C4-2B (cell line): Measurements from ENCODE around the gene RGS7.
"Not testable (repeated sequence)": the region's sequence is repeated elsewhere in the genome, so short reads cannot be mapped to it uniquely, and the experiment has no call there.

Experiments used
- ZFX ChIP-seq: fragments of 450-650 bp; IDR thresholded peaks from 2 replicates; pipeline ENCODE4 v1.6.1; 2017
- TF ChIP-seq, protein P1 (sequence below): fragments of 450-650 bp; conservative IDR thresholded peaks from 2 replicates; pipeline ENCODE4 v1.5.1; 2017; ENCODE audit warnings: mild to moderate bottlenecking

DNA sequence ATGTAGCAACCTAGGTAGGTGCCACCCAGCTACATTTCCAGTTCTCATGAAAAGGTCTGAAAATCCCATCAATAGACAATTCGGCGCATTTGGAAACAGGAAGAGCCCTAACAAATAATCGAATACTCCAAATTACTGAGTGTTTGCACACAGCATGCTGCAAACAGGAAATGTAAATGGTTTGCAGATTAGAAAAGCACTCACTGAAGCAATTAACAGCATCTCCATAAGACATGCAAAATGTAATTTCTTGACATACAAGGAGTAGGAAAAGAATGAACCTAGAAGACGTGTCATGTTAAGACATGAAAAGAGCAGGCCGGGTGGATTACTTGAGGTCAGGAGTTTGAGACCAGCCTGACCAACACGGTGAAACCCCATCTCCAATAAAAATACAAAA, 598.2 kb downstream of the RGS7 start:
- TF ChIP-seq, protein P1, sequence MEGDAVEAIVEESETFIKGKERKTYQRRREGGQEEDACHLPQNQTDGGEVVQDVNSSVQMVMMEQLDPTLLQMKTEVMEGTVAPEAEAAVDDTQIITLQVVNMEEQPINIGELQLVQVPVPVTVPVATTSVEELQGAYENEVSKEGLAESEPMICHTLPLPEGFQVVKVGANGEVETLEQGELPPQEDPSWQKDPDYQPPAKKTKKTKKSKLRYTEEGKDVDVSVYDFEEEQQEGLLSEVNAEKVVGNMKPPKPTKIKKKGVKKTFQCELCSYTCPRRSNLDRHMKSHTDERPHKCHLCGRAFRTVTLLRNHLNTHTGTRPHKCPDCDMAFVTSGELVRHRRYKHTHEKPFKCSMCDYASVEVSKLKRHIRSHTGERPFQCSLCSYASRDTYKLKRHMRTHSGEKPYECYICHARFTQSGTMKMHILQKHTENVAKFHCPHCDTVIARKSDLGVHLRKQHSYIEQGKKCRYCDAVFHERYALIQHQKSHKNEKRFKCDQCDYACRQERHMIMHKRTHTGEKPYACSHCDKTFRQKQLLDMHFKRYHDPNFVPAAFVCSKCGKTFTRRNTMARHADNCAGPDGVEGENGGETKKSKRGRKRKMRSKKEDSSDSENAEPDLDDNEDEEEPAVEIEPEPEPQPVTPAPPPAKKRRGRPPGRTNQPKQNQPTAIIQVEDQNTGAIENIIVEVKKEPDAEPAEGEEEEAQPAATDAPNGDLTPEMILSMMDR, result not testable (repeated sequence)
- not testable (repeated sequence) for TF ChIP-seq ZFX
